Measurements from ENCODE around the gene CTSH.

GRCh38 chr15:78878356-78878755, 66.5 kb downstream of the CTSH start:
- no peak for TF ChIP-seq EZH2phosphoT487 (IDR thresholded peaks at IDR 0.05; ENCODE audit: insufficient read depth, low read depth)
- no peak for TF ChIP-seq EZH2 (IDR thresholded peaks at IDR 0.05; ENCODE audit: insufficient read depth, poor library complexity, severe bottlenecking)

Measured in GM23248 (cell line).